Stimulated activated CD4-positive, alpha-beta T cell treated with anti-CD3 and anti-CD28 coated beads, Interleukin-1b, Interleukin-23, amount 100 ng/mL, for 4 hours (primary cell): Measurements from ENCODE around the gene ADCY3.

Source experiments
- DNase-seq, 2 donors: peaks; one replicate each; pipeline ENCODE4 v3.0.0-alpha.2; 2020; ENCODE audit warnings: low read depth in 2 of 2

Gene ADCY3

GRCh38 chr2:24875272-24875671, 44.8 kb downstream of the ADCY3 start:
- no peak for DNase-seq

- no peak for DNase-seq
Observed at GRCh38 chr2:24874035-24874434, 46.0 kb downstream of the ADCY3 start.

GRCh38 chr2:24873619-24874018, 46.4 kb downstream of the ADCY3 start:
- DNase-seq: no peak

GRCh38 chr2:24872344-24873115, 47.5 kb downstream of the ADCY3 start:
- no peak for DNase-seq

- DNase-seq: no peak
Observed at GRCh38 chr2:24871852-24872333, 48.1 kb downstream of the ADCY3 start.

- DNase-seq: no peak
Observed at GRCh38 chr2:24870891-24871705, 48.9 kb downstream of the ADCY3 start.

- no peak for DNase-seq
Observed at GRCh38 chr2:24870440-24870839, 49.6 kb downstream of the ADCY3 start.

GRCh38 chr2:24866946-24867345, 53.1 kb downstream of the ADCY3 start:
- no peak for DNase-seq

- no peak for DNase-seq
Observed at GRCh38 chr2:24863641-24864040, 56.4 kb downstream of the ADCY3 start.

GRCh38 chr2:24861500-24861899, 58.5 kb downstream of the ADCY3 start:
- no peak for DNase-seq

- no peak for DNase-seq
Observed at GRCh38 chr2:24860631-24861030, 59.4 kb downstream of the ADCY3 start.

- no peak for DNase-seq
Observed at GRCh38 chr2:24859968-24860600, 60.0 kb downstream of the ADCY3 start.

- no peak for DNase-seq
Observed at GRCh38 chr2:24858996-24859395, 61.0 kb downstream of the ADCY3 start.

- DNase-seq: no peak
Observed at GRCh38 chr2:24857746-24858145, 62.3 kb downstream of the ADCY3 start.

- no peak for DNase-seq
Observed at GRCh38 chr2:24856791-24857211, 63.2 kb downstream of the ADCY3 start.

GRCh38 chr2:24855726-24856125, 64.3 kb downstream of the ADCY3 start:
- DNase-seq: no peak

- no peak for DNase-seq
Observed at GRCh38 chr2:24855022-24855622, 64.9 kb downstream of the ADCY3 start.

GRCh38 chr2:24853996-24854395, 66.0 kb downstream of the ADCY3 start:
- DNase-seq: no peak

GRCh38 chr2:24853046-24853445, 67.0 kb downstream of the ADCY3 start:
- DNase-seq: no peak

GRCh38 chr2:24852431-24853020, 67.5 kb downstream of the ADCY3 start:
- DNase-seq: no peak

GRCh38 chr2:24852026-24852425, 68.0 kb downstream of the ADCY3 start:
- DNase-seq: no peak

- DNase-seq: no peak
Observed at GRCh38 chr2:24850944-24851343, 69.1 kb downstream of the ADCY3 start.
